HG03064 (cell line): Measurements from ENCODE around the gene CX3CL1.

Experiments used
- ATAC-seq: cut with Tn5 transposase; IDR thresholded peaks from one replicate; pipeline ENCODE4 v1.9.1; 2021; ENCODE audit warnings: low read depth; ENCODE audit not compliant: unreplicated experiment

Gene CX3CL1

DNA sequence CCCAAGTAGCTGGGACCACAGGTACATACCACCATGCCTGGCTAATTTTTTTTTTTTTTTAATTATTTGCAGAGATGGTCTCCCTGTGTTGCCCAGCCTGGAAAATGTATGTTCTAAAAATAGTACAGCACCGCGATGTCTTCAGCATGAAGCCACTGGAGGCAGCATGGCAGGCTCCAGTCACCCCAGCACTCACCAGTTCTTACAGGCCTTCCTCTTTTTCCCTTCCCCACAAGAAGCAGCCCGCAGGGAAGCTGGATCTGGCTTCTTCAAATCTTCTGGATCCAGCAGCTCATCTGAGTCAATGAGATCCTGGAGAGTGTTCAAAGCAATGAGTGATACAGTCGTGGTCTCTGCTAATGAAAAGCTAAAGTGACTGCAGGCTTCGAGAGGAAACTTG lies 58.7 kb downstream of the CX3CL1 start:
- ATAC-seq = no peak

DNA sequence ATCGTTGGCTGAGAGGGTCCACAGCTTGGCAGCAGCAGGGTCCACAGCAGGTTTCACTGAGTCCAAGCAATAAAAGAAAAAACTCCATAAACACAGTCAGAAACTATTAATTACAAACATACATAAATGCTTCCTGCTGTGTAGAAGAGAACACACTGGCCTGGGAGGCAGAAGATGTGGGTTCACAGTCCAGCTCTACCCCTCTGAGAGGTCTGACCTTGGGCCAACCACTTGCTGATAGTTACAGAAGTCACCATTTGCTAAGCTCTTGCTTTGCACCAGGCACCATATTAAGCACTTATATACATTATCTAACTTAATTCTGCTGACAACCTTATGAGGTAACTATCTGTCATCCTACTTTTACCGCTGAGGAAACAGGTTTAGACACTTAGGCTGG lies 60.2 kb downstream of the CX3CL1 start:
- no peak for ATAC-seq

DNA sequence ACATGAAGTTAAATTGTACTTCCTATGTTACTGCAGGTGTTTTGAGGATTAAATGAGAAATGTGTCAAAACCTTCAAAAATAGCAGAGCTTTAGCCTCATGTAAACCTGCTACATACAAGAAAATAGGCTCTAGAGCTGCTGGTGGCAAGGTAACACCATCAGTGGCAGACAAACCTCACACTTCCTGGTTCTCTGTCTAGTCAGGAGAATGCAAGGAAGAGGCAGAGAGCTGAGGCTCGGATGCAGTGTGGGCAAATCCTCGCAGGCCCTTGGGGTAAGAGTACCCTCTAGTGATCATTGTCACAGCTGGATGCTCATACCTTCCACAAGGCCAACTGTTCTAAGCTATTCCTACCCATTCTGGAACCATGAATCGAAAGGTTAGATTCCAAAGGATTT lies 60.7 kb downstream of the CX3CL1 start:
- ATAC-seq = no peak

DNA sequence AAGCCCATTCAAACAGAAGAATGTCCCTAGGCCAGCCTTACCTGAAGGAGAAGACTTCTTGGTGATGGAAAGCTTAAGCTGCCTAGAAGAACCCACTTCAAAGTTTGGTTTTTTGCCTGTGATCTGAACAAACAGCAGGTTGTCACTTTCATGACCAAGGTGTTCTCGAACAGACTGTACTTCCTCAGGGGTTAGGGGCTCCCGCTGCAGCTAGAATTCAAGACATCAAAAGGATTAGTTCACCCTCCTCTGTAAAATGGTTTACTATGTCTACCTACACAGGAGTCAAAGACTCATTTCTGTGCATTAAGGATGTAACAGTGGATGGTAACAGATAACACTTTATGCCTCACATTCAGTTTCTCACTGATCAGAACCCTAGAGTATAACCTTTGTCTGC lies 61.7 kb downstream of the CX3CL1 start:
- ATAC-seq = no peak
